ENCODE results near the gene S100A9. TPM values are rescaled to one million over a fixed set of nuclear protein-coding genes. Genes with fewer than 3 reads are reported as not detected.

Gene S100A9
- total and polyA plus RNA-seq, 9 donors = 8.8 to 96.3 (median 33.2) TPM

GRCh38 chr1:153370146-153370545, 12.5 kb downstream of the S100A9 start:
- TF ChIP-seq, protein P1, sequence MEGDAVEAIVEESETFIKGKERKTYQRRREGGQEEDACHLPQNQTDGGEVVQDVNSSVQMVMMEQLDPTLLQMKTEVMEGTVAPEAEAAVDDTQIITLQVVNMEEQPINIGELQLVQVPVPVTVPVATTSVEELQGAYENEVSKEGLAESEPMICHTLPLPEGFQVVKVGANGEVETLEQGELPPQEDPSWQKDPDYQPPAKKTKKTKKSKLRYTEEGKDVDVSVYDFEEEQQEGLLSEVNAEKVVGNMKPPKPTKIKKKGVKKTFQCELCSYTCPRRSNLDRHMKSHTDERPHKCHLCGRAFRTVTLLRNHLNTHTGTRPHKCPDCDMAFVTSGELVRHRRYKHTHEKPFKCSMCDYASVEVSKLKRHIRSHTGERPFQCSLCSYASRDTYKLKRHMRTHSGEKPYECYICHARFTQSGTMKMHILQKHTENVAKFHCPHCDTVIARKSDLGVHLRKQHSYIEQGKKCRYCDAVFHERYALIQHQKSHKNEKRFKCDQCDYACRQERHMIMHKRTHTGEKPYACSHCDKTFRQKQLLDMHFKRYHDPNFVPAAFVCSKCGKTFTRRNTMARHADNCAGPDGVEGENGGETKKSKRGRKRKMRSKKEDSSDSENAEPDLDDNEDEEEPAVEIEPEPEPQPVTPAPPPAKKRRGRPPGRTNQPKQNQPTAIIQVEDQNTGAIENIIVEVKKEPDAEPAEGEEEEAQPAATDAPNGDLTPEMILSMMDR (IDR thresholded peaks at IDR 0.05) = no peak
- TF ChIP-seq EP300 (IDR thresholded peaks at IDR 0.05) (no peak), POLR2A (IDR thresholded peaks at IDR 0.05) (no peak)
- intact Hi-C loops (cut with DNase I) = no loop called here
- WGBS, 3 donors = 36 to 37% (median 37%) methylated on average over 3 of the region's 3 CpGs
- no peak for DNase-seq
- Histone ChIP-seq H3K27me3 (no peaks in the 10 kb centered on the region), H3K4me3 (no peak overlapping the region), H3K9me3 (no peaks in the 10 kb centered on the region), H3K36me3 (no peaks in the 10 kb centered on the region), H3K27ac (no peak overlapping the region), H3K4me1 (ENCODE audit: insufficient read depth) (no peaks in the 10 kb centered on the region)

DNA sequence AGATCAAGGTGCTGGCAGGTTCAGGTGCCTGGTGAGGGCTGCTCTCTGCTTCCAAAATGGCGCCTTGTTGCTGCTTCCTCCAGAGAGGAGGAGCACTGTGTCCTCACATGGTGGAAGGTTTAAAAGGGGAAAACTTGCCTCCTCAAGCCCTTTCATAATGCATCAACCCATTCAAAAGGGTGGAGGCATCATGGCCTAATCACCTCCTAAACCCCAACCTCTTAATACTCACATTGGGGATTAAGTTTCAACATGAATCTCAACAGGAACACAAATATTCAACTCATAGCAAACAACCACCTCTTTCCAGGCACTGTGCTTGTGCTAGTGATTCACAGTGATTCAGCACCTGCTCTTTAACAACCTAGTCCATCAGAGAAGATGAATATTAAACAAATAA, 13.6 kb downstream of the S100A9 start:
- TF ChIP-seq POLR2A (IDR thresholded peaks at IDR 0.05) = no peak
- Histone ChIP-seq H3K27me3 (no peaks in the 10 kb centered on the region), H3K36me3 (no peaks in the 10 kb centered on the region), H3K9me3 (no peaks in the 10 kb centered on the region), H3K27ac (no peak overlapping the region), H3K4me3 (no peak overlapping the region), H3K4me1 (ENCODE audit: insufficient read depth) (no peaks in the 10 kb centered on the region)
- 92 to 95% (median 93%) methylated on average over 1 of the region's 1 CpG for WGBS, 3 donors
- DNase-seq = no peak
- intact Hi-C loops (cut with DNase I) = no loop called here

DNA sequence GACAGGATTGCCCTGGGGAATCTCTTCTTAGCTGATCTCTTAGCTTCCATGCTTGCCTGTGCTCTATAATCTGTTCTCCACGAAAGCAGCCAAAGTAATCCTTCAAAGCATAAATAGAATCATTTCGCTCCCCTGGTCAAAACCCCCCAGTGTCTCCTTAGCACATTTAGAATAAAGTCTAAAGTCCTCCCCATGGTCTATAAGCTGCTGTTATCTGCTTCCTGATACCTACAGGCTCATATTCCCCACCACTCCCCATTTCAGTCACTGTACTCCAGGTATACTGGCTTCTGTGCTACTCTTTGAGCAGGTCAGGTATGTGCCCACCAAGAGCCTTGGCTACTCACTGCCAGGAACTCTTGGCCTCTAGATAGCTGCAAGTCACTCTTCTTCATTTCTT, 14.9 kb downstream of the S100A9 start:
- Histone ChIP-seq H3K4me1 (ENCODE audit: insufficient read depth) (no peaks in the 10 kb centered on the region), H3K4me3 (no peak overlapping the region), H3K9me3 (no peaks in the 10 kb centered on the region), H3K27ac (no peak overlapping the region), H3K36me3 (no peaks in the 10 kb centered on the region), H3K27me3 (no peaks in the 10 kb centered on the region)
- WGBS, 3 donors = 84 to 87% (median 86%) methylated on average over 2 of the region's 2 CpGs
- no peak for DNase-seq
- TF ChIP-seq, protein P1 (IDR thresholded peaks at IDR 0.05) = no peak
- no peak for TF ChIP-seq EP300 (IDR thresholded peaks at IDR 0.05)
- no peak for TF ChIP-seq POLR2A (IDR thresholded peaks at IDR 0.05)
- intact Hi-C loops (cut with DNase I) = no loop called here

GRCh38 chr1:153374071-153374470, 16.4 kb downstream of the S100A9 start:
- intact Hi-C loops (cut with DNase I) = no loop called here
- Histone ChIP-seq H3K9me3 (no peaks in the 10 kb centered on the region), H3K4me3 (no peak overlapping the region), H3K27ac (no peak overlapping the region), H3K36me3 (no peaks in the 10 kb centered on the region), H3K4me1 (ENCODE audit: insufficient read depth) (no peaks in the 10 kb centered on the region), H3K27me3 (no peaks in the 10 kb centered on the region)
- WGBS, 3 donors = 77 to 86% (median 83%) methylated on average over 2 of the region's 2 CpGs
- TF ChIP-seq POLR2A (IDR thresholded peaks at IDR 0.05) = no peak
- TF ChIP-seq EP300 (IDR thresholded peaks at IDR 0.05) = no peak
- TF ChIP-seq, protein P1 (IDR thresholded peaks at IDR 0.05) = no peak
- no peak for DNase-seq

- WGBS, 3 donors = 64 to 86% (median 86%) methylated on average over 1 of the region's 1 CpG
- intact Hi-C loops (cut with DNase I) = no loop called here
- Histone ChIP-seq H3K9me3 (no peaks in the 10 kb centered on the region), H3K4me3 (no peak within 1 kb of the TSS), H3K4me1 (ENCODE audit: insufficient read depth) (no peaks in the 10 kb centered on the region), H3K36me3 (no peaks in the 10 kb centered on the region), H3K27me3 (no peaks in the 10 kb centered on the region), H3K27ac (no peak within 1 kb of the TSS)
- TF ChIP-seq POLR2A (IDR thresholded peaks at IDR 0.05) = no peak
- no peak for TF ChIP-seq EP300 (IDR thresholded peaks at IDR 0.05)
- no peak for DNase-seq
Observed at GRCh38 chr1:153375511-153375910, 17.9 kb downstream of the S100A9 start, which contains the start of gene S100A12. Gene S100A12, minus strand, starts transcription at chr1:153375621. Its CDS starts 1,029 bp downstream, at chr1:153374592.

Data from ovary (tissue), 9 donors.